GM21619 (cell line): ENCODE measurements around the gene CARHSP1.
"Not testable (repeated sequence)": the region's sequence is repeated elsewhere in the genome, so short reads cannot be mapped to it uniquely, and the experiment has no call there.

Experiments used
- ATAC-seq: cut with Tn5 transposase; IDR thresholded peaks from one replicate; pipeline ENCODE4 v1.9.1; 2021; ENCODE audit not compliant: unreplicated experiment

Gene CARHSP1

DNA sequence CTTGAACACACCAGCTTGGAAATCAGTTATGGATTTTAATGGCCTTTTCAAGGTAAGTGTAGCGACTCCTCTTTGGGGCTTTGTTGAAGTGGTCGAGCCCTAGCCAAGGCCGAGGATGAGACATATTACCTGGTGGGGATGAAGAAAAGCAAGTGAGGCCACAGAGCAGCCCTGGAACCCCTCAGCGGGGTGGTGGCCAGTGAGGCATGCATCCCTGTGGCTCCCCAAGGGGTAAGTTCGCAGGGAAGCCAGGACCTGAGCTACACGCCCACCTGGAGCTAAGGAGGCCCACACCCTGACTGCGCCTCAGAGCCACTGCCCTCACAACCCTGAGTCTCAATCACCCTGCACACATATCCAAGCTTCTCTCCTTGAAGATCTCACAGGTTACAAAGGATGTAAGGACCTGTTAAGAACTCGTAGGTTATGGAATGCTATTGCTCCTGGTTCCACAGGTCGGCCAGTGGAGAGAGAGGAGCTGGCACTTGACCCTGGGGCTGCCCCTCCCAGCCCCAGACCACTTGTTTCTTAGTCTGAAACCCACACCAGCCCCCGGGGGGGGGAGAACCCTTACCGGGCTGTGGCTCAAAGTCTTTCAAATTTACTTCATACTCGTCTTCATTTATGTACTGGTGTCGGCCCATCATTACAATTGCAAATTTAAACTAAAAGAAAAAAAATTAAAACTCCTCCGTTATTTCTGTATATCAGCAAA, 25.3 kb upstream of the CARHSP1 start:
- ATAC-seq = no peak

DNA sequence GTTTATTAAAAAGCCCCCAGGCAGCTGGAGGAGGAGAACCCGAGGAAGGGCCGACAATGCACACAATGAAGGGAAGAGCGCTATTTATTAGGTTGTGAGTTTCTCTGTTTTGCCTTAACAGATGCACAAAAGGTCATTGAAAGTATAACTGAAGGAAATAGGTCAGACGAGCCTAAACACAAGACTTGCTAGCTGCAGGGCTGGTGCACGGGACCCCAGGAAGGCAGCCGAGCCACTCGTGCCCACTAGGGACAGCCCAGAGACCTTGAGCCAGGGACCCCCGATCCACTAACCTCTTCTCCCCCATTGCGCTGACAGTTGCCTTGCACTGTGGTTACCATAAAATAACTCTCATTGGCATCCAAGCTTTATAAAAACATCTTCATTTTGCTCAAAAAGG, 24.6 kb upstream of the CARHSP1 start:
- ATAC-seq = no peak

DNA sequence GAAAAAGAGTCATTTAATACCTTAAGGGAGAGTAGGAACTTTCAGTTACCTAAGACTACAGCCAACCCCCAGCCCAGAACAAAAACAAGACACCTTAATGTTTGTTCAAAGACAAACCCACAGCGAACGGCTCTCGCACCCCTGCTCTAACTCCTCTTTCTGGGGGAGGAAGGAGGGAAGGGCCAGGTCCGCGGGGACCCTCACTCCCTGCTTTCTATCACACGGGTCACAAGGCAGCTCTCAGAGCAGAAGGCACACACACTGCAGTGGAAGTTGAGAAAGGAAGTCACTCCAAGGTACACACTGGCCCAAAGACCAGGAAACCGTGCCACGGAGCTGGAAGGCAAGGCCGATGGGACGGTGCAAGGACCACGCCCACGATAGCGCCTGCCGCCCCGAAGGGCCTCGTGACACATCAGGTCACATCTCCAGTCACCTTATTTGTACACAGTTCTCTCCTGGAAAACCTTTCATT, 23.3 kb upstream of the CARHSP1 start:
- ATAC-seq = peak; percentile 28

DNA sequence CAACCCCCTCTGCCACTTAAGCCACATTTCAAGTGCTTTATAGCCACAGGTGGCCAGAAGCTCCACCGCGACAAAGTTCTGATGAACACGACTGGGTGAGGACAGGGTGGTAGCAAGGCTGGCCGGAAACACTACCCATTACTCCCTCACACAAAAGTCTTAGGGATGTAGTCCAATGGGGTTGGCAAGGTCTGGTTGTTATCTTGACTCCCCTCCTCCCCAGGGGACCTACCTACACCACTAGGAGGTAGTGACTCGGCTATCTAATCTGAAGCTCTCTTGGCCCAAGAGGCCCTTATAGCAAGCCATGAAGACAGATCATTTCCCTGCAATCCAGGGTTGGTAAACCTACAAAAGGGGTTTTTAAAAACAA, 21.7 kb upstream of the CARHSP1 start:
- ATAC-seq = no peak

DNA sequence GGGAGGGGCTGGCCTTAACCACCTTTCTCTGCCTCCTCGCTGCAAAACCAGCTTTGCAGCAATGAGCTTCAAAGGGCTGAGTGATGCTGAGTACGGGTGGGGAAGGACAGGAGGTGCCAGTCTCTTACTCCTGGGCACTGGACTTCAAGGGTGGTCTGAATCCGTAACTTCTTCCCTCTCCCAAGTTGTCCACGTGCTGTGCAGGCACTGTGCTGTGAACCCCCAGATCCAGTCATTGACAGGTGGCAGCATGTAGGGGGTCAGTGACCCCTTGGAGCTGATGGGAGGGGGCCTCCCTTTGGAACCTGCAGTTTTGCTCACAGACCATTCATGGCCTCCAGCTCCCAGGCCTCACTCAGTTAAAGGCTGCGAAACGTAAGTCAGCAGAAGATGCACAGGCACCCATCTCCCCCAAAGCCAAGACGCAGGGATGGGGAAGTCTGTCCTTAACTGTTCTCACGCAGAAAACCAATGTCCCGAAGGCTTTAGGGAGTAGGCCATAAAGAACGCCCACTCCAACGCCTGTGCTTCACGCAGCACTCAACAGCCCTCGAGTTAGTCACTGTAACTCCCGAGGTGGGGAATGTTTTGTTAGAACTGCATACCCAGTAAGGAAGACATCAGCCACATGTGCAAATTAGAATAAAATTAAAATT, 21.2 kb upstream of the CARHSP1 start:
- no peak for ATAC-seq

DNA sequence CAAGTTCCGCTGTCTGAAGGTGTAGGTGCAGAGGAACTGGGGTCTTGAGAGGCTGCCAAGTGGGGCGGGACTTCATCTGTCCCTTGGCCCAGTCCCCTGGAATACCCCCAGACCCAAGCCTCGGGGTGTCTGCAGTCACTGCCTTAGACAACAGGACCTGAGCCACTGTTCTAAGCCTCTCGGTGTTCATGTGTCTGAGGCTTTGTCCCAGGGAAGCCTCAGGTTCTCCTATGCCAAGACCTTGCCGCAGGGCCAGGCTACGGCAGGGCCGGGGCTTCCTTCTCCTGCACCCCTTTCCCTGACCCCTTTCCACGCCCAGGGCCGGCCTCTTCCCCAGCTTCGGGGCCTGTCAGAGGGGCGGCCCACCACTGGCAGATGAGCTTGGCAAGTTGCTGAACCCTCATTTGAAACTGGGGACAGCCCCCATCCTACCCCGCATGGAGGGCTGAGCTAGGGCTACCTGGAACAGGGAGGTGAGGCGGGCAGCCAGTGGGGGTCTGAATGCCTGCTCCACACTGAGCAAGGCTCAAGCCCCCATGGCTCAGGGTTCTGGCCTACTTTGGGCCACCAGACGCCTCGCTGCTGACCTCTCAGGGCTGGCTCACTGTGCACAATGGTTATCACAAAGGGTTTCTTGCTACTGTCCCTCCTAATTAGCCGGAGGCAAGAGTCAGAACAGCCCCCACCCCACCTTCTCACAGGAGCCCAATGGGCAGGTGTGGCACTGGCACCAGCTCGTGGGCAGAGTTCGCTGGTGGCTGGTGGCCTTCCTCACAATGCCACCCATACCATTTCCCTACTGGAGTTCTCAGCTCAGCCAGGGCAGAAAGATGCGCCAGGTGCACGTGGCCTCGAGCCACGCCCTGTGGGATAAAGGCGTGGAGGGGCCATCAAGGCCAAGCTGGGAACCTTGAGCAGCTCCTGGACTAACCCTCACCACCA, 20.4 kb upstream of the CARHSP1 start:
- no peak for ATAC-seq

DNA sequence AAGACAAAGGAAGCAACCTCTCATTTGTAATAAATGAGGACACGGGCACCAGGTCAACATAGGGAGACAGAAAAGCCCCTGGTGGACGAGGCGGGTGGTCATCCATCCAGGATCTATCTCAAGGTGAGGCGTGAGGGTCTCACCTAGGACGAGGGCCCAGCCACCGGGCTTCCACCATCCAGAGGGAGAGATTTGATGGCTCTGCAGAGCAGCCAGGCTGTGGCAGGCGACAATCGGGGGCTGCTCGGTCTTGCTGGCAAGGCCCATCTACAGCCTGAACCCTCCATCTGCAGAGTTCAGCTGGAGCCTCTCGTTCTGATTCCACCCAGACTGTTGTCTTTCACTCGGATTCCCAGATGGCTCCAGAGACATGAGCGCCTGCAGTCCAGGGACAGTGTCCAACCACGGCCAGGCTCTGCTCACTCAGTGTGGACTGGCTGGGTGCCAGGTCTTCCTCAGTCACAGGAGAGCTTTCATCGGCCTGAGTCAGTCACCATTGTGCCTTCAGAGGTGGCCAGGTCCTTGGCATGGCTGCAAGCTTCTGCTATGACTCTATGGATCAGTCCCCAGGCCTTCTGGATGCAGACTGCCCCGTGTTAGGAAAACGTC, 19.2 kb upstream of the CARHSP1 start:
- no peak for ATAC-seq

DNA sequence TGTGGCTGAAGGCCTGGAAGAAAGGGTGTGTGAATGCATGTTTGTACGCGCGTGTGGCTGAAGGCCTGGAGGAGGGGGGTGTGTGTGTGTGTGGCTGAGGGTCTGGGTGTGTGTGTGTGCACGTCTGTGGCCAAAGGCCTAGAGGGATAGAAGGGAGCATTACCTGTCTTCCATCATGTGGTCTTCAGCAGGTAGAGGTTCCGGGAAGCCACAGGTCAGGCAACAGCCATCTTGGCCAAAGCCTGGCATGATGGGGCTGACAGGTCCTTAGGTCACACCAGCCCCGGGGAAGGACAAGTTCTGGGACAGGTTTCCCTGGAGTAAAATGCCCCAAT, 18.6 kb upstream of the CARHSP1 start:
- ATAC-seq = no peak

DNA sequence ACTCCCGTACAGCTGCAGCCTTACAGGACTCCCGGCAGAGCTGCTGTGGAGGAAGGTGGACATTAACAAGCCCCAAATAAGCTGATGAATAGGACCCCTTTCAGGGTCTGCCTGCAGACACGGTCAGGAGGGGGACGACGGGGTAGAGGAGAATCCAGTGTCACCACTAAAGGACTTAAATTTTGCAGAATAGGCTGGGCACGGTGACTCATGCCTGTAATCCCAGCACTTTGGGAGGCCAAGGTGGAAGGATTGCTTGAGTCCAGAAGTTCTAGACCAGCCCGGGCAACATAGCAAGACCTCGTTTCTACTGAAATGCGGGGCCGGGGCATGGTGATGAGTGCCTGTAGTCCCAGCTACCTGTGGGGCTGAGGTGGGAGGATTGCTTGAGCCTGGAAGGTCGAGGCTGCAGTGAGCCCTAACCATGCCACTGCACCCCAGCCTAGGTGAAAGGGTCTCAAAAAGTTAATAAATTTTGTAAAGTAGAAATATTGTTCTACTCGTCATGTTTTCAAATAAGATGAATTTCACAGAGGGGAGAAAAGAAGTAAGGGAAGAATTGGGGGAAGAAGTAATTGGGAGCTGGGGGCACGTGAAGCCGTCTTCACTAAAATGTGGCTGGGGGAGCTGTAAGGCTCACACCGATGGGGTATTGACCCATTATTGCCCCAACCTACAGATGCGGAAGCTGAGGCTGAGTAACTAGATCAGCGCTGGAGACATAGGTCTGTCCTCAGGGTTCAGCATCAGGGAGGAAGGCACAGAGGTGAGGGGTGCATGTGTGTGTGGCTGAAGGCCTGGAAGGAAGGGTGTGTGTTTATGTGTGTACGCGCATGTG, 18.0 kb upstream of the CARHSP1 start:
- ATAC-seq = no peak

DNA sequence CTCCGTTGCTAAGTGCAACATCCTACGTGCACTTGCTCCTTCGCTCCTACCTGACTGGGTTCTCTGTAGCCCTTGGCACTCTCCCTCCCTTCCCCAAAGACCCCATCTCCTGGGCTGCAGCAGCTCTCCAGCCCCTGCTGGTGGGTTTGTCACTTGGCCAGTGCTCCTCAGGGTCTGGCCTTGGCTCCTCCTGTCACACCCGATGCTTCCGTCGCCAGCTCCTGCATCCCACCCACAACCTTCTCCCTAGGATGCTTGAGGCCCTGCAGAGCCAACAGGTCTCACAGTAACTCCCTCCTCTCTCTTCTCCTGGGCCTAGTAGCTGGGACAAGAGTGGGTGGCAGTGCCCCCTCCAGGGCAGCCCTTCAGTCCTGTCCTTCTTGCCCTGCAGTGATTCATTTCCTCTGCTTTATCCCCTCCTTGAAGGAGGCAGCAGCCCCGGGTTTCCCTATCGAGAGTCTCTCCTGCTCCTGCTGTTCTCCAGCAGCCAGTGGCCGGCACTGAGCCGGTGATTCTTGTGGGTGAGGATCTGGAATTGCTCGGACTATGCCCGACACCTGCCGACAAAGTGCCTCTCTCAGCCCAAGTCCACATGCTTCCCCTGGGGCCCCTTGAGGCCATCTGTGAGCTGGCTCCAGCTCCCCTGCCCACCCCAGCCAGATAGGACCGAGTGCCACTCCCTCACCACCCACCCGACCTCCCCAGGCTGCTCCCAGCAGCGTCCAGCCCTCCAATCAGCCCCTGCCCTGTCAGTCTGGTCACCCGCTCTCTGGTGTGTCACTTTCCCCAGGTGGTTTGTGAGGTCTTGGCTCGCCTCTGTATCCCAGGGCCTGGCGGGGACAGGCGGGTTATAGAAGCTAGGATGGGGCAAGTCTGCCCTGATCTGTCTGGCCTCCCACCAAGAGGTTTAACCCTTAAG, 17.1 kb upstream of the CARHSP1 start:
- no peak for ATAC-seq

DNA sequence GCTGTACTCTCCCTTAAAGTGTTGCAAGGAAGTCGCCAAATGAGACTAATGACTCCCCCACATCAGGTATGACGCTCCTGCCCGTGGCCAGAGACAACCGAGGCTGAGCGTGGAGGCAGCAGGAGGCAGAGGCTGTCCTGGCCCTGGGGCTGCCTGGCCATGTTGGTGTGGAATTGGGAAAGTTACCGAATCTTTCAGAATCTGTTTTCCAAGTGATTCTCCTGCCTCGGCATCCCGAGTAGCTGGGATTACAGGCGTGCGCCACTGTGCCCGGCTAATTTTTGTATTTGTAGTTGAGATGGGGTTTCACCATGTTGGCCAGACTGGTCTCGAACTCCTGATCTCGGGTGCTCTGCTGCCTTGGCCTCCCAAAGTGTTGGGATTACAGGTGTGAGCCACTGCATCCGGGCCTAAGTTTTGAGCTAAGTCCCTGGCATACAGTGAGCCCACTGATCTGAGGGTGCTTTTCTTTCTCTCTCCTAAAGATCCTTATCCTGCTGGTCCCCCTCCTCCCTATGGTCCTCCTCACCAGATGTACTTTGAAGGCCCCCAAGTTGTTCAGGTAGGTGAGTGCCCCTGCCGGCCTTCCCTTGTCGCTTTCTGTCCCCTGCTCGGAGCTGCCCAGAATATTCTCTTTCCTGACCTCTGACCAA, 14.0 kb upstream of the CARHSP1 start:
- ATAC-seq = no peak

DNA sequence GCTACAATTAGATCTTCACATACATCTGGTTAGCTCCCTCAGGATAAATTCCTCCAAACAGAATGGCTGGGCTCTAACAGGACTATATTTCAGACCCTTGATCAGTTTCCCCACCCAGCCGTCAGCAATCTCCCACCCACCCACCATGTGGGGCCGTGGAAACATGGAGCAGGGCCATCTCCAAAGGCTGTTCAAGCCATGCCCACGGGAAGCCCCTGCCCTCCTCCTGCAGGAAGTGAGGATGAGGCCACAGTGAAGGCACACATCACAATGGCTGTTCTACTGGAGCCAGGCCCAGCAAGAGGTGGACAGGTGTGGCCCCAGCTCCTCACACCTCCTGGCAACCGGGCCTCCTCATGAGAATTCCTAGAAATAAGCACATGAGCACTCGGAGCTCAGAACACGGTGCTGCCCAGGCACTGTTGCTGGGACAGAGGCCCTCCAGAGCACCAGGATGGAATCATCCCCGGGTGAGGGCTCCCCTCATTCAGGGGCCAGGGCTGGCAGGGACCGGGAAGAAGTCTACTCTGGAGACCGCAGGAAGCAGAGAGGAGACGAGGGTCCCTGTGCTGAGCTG, 13.3 kb upstream of the CARHSP1 start, which contains the start of gene LITAFD:
TSS of gene LITAFD (plus strand) at position 311 of the 577 bp plus-strand sequence. CDS start 2,005 bp downstream, outside the sequence.
- ATAC-seq = no peak

DNA sequence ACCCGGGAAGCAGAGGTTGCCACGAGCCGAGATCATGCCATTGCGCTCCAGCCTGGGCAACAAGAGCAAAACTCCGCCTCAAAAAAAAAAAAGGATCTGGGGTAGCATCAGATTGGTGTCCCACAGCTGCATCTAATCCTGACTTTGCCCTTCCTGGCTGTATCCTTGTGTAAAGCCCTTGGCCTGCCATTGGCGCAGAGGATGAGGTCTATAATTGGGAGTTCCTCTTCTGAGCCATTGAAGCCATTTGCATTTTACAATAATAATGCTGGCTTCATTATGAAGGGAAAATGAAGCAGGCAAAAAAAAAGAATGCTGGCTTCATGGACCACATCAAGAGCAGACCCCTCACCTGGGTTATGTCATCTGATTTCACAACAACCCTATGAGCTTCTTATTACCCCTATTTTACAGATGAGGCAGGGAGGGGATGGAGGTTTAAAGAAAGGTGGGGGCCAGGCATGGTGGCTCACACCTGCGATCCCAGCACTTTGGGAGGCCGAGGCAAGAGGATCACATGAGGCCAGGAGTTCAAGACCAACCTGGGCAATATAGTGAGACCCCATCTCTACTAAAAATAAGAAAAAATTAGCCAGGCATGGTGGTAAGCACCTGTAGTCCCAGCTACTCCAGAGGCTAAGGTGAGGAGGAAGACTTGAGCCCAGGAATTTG, 12.2 kb upstream of the CARHSP1 start:
- no peak for ATAC-seq

DNA sequence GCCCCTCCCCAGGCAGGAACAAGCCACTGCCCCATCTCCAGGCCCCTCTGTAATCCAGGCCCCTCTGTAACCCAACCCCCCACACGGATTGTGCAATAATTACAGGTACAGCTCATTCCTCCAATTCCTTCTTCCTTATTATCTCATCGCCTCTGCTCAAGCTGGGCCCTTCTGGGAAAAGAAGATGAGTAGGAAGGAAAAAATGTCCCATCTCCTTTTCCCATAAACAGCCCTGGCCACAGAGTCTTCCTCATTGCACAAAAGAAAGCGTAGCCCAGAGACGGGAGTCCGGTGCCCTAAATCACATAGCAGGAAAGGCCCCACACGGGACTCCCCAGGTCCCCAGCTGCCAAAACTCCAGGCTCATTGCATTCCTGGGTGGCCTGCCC, 9.7 kb upstream of the CARHSP1 start:
- ATAC-seq = no peak

DNA sequence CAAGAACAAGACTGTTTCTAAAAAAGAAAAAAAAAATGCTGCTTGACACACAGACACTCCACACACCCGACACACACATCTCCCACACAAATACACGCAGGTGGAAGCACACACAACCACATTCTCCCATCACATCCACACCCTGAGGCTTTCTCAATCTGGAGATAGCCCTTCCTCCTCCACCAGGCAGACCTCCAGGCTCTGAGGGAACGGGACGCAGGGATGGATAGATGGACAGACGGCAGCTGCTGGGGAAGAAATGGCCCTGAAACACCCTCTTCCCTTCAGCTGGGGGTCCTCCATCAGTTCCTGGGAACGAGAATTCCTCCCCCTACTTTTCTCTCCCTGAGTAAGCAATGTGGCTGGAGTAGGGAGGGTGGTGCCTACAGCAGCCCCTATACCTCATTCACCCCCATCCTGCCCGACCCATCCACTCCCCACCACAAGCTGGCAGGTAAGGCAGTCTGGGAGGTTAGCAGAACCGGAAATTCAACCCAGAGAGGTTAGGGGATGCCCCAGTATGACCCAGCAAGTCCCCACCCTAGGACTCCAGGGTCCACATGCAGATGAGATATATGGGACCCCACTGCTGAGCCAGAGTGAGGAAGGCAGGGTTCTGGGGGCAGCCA, 9.2 kb upstream of the CARHSP1 start:
- ATAC-seq = no peak

DNA sequence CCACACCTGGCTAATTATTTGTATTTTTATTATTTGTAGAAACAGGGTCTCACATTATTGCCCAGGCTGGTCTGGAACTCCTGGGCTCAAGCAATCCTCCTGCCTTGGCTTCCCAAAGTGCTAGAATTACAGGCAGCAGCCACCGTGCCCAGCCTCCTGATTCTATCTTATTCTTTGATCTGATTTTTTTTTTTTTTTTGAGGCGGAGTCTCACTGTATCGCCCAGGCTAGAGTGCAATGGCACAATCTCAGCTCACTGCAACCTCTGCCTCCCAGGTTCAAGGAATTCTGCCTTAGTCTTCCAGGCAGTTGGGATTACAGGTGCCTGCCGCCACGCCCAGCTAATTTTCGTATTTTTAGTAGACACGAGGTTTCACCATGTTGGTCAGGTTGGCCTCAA, 6.5 kb upstream of the CARHSP1 start:
- not testable (repeated sequence) for ATAC-seq

DNA sequence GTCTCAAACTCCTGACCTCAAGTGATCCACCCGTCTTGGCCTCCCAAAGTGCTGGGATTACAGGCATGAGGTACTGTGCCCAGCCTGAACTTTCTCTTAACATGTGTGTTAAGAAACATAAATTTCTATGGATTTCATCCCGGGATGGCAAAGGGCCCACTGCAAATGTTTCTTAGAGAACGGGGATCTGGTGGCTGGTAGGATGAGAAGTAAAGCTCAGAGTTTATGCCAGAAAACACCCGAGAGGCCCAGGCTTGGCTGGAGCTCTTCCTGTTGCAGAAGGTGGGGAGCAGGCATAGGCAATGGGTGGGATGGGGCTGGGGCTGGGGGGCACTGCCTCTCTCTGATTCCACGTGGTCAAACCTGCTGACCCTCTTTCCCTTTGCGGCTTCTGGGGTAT, 5.6 kb upstream of the CARHSP1 start:
- ATAC-seq = no peak

DNA sequence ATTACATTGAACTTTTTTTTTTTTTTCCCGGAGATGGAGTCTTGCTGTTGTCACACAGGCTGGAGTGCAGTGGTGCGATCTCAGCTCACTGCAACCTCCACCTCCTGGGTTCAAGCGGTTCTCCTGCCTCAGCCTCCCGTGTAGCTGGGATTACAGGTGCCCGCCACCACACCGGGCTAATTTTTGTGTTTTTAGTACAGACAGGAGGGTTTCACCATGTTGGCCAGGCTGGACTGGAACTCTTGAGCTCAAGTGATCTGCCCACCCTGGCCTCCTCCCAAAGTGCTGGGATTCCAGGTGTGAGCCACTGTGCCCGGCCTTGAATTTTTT, 5.0 kb upstream of the CARHSP1 start:
- not testable (repeated sequence) for ATAC-seq
